K562 (cell line): ENCODE measurements around the gene TRIM34. TPM values are rescaled to one million over a fixed set of nuclear protein-coding genes. Genes with fewer than 3 reads are reported as not detected.

Experiments
- CBFA2T3 ChIP-seq: fragments of 450-650 bp; IDR thresholded peaks from 2 replicates; pipeline ENCODE4 v1.6.1; 2017
- KHSRP ChIP-seq: fragments of 450-650 bp; IDR thresholded peaks from 2 replicates; pipeline ENCODE4 v1.6.1; 2017
- MTA2 ChIP-seq: fragments of 450-650 bp; IDR thresholded peaks from 2 replicates; pipeline ENCODE4 v1.6.1; 2016; ENCODE audit warnings: low read depth
- RBFOX2 ChIP-seq: fragments of 200-400 bp; formaldehyde crosslinking; IDR thresholded peaks from 2 replicates; pipeline ENCODE4 v1.6.1; 2017; ENCODE audit warnings: low read depth, mild to moderate bottlenecking, low read length, moderate library complexity
- RFX5 ChIP-seq: IDR thresholded peaks from 2 replicates; pipeline ENCODE4 v1.6.1; 2011; ENCODE audit warnings: low read depth, mild to moderate bottlenecking, improper control_type of control experiment, low read length
- RHOXF2B ChIP-seq: fragments of 250-450 bp; sonication (Bioruptor Pico); conservative IDR thresholded peaks from 2 replicates; pipeline ENCODE4 v1.5.1; 2021
- RNF2 ChIP-seq: sonication (generic); IDR thresholded peaks from 2 replicates; pipeline ENCODE4 v1.6.1; 2016
- RUNX1 ChIP-seq: sonication (generic); IDR thresholded peaks from 2 replicates; pipeline ENCODE4 v1.6.1; 2016; ENCODE audit warnings: antibody characterized with exemption, low read depth
- SAFB2 ChIP-seq: fragments of 200-400 bp; formaldehyde crosslinking; IDR thresholded peaks from 2 replicates; pipeline ENCODE4 v1.6.1; 2018; ENCODE audit warnings: borderline replicate concordance, low read length, low read depth, moderate library complexity; ENCODE audit not compliant: severe bottlenecking
- ZNF175 ChIP-seq: fragments of 200-800 bp; sonication (Bioruptor generic); IDR thresholded peaks from 2 replicates; pipeline ENCODE4 v1.6.1; 2016; ENCODE audit warnings: low read depth, mild to moderate bottlenecking, missing genetic modification characterization, missing compliant biosample characterization
- ZNF436 ChIP-seq: fragments of 250-450, 450-650 bp; sonication (Bioruptor Pico); formaldehyde crosslinking; IDR thresholded peaks from 2 replicates; pipeline ENCODE4 v1.7.0; 2020; ENCODE audit warnings: mild to moderate bottlenecking
- polyA plus RNA-seq, 8 experiments: library from polyadenylated mRNA; depleted of rRNA in 4 of 8; stranded (reverse) in 5 of 8; unstranded in 3 of 8; fragments of >200 nt; fragmentation: Nextera tagmentation in 2 of 8; fragmentation: Illumina TruSeq in 1 of 8; extraction: Ambion mirVana in 2 of 8; extraction: Trizol in 1 of 8; gene quantifications; 2 replicates each; pipeline versions ENCODE4 v1.2.1 to v1.2.3, GENCODE V29; 2011 to 2014; ENCODE audit warnings: inconsistent platforms in 1 of 8, missing spikeins in 1 of 8
- total RNA-seq, 7 experiments: library from RNA; depleted of rRNA in 6 of 7; stranded (reverse); fragments of >200 nt in 6 of 7; fragmentation: Illumina TruSeq in 2 of 7; extraction: Trizol in 2 of 7; gene quantifications; 2 replicates each; pipeline versions ENCODE4 v1.2.1 to v1.2.3, GENCODE V29; 2011 to 2021; ENCODE audit warnings: low replicate concordance in 1 of 7
- TF ChIP-seq, protein P1 (sequence below): fragments of 200-600 bp; sonication (generic); IDR thresholded peaks from one replicate; pipeline ENCODE4 v1.6.1; 2012; ENCODE audit warnings: mild to moderate bottlenecking, low read depth, low read length, inconsistent platforms
- TF ChIP-seq, protein P2 (sequence below): fragments of 250-450 bp; sonication (Bioruptor Pico); IDR thresholded peaks from 2 replicates; pipeline ENCODE4 v1.8.0; 2021; ENCODE audit warnings: moderate library complexity, mild to moderate bottlenecking, inconsistent platforms
- TF ChIP-seq, protein P3 (sequence below), 3 experiments: fragments of 200-800 bp in 1 of 3; sonication (Bioruptor generic) in 1 of 3; sonication (generic) in 1 of 3; formaldehyde crosslinking in 1 of 3; IDR thresholded peaks; 2 replicates each; pipeline versions ENCODE4 v1.6.1 to v1.8.0; 2016 to 2022; ENCODE audit warnings: mild to moderate bottlenecking in 2 of 3, missing compliant biosample characterization in 2 of 3, missing genetic modification characterization in 2 of 3, missing genetic modification reagents in 1 of 3
- TF ChIP-seq, protein P4 (sequence below), 2 experiments: fragments of 250-450 bp in 1 of 2; fragments of 450-650 bp in 1 of 2; sonication (Bioruptor Pico) in 1 of 2; IDR thresholded peaks; 2 replicates each; pipeline versions ENCODE4 v1.6.1 to v1.8.0; 2016 to 2021; ENCODE audit warnings: mild to moderate bottlenecking in 2 of 2, moderate library complexity in 2 of 2, missing compliant biosample characterization in 1 of 2, missing genetic modification characterization in 1 of 2

The TRIM34 gene
- total and polyA plus RNA-seq, 9 of the 15 experiments (the other 6 are each of a cell fraction or from before 2014, with no cell fraction given) = 0.31 to 2.9 (median 1.3) TPM

DNA sequence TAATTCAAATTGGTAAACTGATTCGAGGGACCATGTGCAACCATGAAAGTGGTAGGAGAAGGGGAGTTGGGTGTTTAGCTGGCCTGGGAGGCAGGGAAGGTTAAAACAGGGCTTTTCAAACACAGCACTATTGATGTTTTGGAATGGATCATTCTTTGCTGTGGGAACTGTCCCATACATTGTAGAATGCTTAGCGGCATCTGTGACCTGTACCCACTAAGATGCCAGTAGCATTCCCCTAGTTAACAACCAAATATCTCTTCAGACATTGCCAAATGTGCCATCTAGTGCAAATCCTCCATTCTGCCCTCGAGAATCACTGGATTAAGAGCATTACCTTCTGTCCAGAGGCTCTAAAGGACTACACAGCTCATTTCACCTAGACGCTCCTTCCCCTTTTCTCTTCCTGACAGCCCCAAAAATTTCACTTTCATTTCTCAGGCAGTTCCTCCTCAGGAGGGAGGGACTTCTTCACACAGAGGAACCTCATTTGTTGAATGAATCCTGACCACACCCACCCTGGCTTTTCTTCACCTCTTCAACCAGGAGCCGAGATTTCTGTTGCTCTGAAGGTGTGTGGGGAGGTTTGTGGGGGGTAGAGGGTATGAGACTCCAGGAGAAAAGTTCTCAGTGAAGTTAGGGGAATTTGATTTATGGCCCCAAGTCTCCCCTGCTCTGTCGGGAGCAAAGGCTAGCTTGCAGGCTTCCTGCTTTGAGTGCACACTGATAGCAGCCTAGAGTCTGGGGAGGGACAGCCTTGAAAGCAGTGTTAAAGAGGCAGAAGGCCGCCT is at the start of gene TRIM34 (continued):
- TF ChIP-seq, protein P1, sequence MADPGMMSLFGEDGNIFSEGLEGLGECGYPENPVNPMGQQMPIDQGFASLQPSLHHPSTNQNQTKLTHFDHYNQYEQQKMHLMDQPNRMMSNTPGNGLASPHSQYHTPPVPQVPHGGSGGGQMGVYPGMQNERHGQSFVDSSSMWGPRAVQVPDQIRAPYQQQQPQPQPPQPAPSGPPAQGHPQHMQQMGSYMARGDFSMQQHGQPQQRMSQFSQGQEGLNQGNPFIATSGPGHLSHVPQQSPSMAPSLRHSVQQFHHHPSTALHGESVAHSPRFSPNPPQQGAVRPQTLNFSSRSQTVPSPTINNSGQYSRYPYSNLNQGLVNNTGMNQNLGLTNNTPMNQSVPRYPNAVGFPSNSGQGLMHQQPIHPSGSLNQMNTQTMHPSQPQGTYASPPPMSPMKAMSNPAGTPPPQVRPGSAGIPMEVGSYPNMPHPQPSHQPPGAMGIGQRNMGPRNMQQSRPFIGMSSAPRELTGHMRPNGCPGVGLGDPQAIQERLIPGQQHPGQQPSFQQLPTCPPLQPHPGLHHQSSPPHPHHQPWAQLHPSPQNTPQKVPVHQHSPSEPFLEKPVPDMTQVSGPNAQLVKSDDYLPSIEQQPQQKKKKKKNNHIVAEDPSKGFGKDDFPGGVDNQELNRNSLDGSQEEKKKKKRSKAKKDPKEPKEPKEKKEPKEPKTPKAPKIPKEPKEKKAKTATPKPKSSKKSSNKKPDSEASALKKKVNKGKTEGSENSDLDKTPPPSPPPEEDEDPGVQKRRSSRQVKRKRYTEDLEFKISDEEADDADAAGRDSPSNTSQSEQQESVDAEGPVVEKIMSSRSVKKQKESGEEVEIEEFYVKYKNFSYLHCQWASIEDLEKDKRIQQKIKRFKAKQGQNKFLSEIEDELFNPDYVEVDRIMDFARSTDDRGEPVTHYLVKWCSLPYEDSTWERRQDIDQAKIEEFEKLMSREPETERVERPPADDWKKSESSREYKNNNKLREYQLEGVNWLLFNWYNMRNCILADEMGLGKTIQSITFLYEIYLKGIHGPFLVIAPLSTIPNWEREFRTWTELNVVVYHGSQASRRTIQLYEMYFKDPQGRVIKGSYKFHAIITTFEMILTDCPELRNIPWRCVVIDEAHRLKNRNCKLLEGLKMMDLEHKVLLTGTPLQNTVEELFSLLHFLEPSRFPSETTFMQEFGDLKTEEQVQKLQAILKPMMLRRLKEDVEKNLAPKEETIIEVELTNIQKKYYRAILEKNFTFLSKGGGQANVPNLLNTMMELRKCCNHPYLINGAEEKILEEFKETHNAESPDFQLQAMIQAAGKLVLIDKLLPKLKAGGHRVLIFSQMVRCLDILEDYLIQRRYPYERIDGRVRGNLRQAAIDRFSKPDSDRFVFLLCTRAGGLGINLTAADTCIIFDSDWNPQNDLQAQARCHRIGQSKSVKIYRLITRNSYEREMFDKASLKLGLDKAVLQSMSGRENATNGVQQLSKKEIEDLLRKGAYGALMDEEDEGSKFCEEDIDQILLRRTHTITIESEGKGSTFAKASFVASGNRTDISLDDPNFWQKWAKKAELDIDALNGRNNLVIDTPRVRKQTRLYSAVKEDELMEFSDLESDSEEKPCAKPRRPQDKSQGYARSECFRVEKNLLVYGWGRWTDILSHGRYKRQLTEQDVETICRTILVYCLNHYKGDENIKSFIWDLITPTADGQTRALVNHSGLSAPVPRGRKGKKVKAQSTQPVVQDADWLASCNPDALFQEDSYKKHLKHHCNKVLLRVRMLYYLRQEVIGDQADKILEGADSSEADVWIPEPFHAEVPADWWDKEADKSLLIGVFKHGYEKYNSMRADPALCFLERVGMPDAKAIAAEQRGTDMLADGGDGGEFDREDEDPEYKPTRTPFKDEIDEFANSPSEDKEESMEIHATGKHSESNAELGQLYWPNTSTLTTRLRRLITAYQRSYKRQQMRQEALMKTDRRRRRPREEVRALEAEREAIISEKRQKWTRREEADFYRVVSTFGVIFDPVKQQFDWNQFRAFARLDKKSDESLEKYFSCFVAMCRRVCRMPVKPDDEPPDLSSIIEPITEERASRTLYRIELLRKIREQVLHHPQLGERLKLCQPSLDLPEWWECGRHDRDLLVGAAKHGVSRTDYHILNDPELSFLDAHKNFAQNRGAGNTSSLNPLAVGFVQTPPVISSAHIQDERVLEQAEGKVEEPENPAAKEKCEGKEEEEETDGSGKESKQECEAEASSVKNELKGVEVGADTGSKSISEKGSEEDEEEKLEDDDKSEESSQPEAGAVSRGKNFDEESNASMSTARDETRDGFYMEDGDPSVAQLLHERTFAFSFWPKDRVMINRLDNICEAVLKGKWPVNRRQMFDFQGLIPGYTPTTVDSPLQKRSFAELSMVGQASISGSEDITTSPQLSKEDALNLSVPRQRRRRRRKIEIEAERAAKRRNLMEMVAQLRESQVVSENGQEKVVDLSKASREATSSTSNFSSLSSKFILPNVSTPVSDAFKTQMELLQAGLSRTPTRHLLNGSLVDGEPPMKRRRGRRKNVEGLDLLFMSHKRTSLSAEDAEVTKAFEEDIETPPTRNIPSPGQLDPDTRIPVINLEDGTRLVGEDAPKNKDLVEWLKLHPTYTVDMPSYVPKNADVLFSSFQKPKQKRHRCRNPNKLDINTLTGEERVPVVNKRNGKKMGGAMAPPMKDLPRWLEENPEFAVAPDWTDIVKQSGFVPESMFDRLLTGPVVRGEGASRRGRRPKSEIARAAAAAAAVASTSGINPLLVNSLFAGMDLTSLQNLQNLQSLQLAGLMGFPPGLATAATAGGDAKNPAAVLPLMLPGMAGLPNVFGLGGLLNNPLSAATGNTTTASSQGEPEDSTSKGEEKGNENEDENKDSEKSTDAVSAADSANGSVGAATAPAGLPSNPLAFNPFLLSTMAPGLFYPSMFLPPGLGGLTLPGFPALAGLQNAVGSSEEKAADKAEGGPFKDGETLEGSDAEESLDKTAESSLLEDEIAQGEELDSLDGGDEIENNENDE = no peak
- TF ChIP-seq KHSRP (no peak), RUNX1 (no peak), CBFA2T3 (no peak), MTA2 (no peak), RNF2 (no peak), RBFOX2 (no peak), RFX5 (no peak), ZNF436 (CRISPR knock-in tag) (no peak), ZNF175 (no peak), RHOXF2B (no peak), SAFB2 (no peak)
- TF ChIP-seq, protein P2, sequence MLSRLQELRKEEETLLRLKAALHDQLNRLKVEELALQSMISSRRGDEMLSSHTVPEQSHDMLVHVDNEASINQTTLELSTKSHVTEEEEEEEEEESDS (CRISPR knock-in tag) = no peak
- TF ChIP-seq, protein P3, sequence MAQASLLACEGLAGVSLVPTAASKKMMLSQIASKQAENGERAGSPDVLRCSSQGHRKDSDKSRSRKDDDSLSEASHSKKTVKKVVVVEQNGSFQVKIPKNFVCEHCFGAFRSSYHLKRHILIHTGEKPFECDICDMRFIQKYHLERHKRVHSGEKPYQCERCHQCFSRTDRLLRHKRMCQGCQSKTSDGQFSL (CRISPR knock-in tag; IDR thresholded peaks at IDR 0.05) = no peak
- TF ChIP-seq, protein P3 (tag; IDR thresholded peaks at IDR 0.05) = no peak
- TF ChIP-seq, protein P4, sequence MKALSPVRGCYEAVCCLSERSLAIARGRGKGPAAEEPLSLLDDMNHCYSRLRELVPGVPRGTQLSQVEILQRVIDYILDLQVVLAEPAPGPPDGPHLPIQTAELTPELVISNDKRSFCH (CRISPR knock-in tag; IDR thresholded peaks at IDR 0.05) = no peak
- TF ChIP-seq, protein P4 (tag; IDR thresholded peaks at IDR 0.05) = no peak
